Activated CD4-positive, alpha-beta T cell treated with anti-CD3 and anti-CD28 coated beads for 1 hour (primary cell): ENCODE measurements around the gene PGR.

Experiments used
- DNase-seq: peaks from one replicate; pipeline ENCODE4 v3.0.0-alpha.2; 2020

PGR gene

DNA sequence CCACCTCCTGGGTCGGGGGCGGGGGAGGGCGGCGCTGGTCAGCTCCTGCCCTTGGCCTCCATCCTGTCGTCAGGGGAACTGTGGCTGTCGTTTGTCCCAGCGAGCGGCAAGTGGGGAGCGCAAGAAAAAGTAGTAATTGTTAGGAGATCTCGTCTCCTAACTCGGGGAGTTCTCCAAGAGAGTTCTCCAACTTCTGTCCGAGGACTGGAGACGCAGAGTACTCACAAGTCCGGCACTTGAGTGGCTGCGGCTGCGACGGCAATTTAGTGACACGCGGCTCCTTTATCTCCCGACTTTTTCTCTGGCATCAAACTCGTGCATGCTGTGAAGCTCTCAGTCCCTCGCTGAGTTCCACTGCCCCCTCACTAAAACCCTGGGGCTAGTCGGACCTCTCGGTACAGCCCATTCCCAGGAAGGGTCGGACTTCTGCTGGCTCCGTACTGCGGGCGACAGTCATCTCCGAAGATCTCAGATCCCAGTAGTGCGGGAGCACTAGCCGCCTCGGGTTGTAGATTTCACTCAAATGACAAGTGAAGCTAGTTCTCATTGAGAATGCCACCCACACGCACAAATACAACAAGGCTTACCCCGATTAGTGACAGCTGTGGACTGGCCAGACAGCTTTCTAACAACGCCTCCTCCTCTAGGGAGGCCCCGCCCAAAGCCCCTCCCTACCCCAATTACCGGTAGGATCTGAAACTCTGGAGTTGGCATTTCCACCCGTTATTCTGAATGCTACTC lies at the start of gene PGR:
Gene PGR, minus strand, starts transcription at position 611 of the 741 bp plus-strand sequence. CDS start 743 bp downstream, outside the sequence.
- DNase-seq: no peak

GRCh38 chr11:101176381-101176780 lies 46.8 kb upstream of the PGR start:
- DNase-seq: no peak

GRCh38 chr11:101169944-101170343 lies 40.3 kb upstream of the PGR start:
- no peak for DNase-seq

DNA sequence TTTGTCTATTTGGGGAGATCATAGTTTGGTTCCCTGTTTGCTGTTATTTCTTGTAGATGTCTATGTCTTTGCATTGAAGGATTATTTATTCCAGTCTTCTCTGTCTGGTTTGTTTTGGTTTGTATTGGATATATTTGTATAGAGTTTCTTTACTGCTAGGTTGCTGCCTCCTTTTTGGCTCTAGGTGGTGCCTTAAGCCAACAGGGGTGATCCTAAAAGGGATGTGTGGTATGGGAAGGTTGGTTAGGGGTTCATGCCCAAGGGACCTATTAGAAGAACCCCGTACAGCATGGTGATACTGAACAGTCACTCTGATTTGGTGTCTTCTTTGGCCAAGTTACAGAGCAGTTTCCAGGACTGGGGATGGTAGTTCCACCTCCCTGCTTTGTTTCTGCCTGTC lies 36.4 kb upstream of the PGR start:
- no peak for DNase-seq

DNA sequence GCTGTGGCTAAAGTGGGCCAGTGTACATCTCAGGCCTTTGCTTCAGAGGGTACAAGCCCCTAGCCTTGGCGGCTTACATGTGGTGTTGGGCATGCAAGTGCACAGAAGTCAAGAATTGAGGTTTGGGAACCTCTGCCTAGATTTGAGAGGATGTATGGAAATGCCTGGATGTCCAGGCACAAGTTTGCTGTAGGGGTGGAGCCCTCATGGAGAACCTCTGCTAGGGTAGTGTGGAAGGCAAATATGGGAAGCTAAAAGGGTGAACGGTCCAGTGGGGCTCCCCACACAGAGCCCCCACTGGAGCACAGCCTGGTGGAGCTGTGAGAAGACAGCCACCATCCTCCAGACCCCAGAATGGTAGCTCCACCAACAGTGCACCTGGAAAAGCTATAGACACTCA lies 28.5 kb upstream of the PGR start:
- DNase-seq: no peak

GRCh38 chr11:101138245-101138930 lies 8.8 kb upstream of the PGR start:
- no peak for DNase-seq

- no peak for DNase-seq
Measured at GRCh38 chr11:101133190-101133589, 3.6 kb upstream of the PGR start.

DNA sequence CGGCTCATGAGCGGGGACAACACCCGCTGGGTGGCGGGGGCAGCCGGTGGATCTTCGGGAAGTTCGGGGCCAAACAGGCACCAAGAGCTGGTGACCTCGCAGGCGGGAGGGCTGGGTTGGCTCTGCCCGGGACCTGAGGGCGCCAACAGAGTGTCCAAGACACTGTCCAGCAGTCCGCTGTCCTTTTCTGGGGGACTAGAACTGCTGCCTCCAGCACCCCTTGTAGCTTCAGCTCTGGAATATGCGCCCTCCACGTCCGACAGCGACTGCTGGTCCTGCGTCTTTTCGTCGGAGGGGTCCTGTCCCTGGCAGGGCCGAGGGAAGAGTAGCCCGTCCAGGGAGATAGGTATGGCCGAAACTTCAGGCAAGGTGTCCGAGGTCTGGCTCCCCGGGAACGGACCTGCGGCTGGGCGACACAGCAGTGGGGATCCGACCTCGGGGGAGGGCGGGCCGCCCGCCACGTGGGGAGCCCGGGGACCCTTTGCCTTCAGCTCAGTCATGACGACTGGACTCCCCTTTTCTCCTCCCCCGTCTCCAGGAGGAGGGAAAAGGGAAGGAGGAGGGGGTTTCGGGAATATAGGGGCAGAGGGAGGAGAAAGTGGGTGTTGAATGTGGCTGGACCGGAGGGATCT lies 926 bp downstream of the PGR start:
- no peak for DNase-seq

DNA sequence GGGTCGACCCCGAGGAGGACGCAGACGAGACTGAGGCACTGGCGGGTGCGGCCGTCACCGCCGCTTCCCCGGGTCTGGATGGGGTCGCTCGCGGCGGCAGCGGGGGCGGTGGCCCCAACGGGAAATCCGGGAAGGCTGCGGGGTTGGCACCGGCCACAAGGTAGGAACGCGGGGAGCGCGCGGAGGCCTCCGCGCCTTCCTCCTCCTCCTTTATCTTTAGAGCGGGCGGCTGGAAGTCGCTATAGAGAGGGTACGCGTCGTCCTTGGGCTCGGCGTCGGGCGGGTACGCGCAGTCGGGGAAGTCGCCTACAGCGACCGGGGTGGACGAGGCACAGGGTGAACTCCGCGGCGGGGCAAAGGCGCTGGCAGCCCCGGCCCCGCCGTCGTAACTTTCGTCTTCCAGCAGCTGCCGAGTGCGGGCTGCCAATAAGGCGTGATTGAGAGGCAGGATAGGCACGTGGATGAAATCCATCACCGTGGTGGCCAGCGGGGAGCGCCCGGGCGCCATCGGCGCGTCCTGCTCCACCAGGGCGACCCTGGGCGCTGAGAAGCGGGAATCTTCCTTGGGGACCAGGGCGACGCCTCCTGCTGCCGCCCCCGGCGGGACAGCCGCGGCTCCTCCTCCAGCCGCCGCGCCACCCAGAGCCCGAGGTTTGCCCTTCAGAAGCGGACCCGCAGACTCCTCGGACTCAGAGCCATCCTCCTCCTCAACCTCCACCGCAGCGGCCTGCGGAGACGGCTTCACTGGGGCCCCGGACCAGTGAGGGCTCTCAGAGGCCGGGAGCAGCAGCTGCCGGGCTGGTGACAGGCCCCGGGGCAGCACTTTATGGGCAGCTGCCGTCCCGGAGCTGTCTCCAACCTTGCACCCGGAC lies 1.7 kb downstream of the PGR start:
- no peak for DNase-seq

DNA sequence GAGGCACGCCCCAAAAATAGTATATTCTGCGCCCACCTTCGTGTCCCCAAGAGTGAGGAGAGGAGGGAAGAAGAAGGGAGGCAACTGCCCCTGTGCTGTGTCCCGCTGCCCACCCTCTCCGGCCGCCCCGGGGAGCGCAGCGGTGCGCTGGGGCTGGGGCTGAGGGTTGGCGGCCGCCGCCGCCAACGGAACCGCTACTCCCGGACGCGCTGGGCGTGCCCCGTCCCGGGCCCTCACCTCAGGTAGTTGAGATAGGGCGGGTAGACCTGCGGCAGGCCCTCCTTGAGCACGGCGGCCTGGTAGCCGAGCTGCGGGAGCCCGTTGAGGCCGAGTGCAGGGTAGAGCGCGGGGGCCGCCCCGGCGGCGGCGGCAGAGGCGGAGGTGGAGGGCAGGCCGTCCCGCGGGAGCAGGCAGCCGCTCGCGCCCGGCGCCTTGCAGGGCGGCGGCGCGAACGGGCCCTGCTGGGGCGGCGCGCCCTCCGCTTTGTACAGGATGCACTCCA lies 2.4 kb downstream of the PGR start:
- DNase-seq: no peak

- DNase-seq: no peak
Measured at GRCh38 chr11:101126551-101127196, 2.9 kb downstream of the PGR start.

DNA sequence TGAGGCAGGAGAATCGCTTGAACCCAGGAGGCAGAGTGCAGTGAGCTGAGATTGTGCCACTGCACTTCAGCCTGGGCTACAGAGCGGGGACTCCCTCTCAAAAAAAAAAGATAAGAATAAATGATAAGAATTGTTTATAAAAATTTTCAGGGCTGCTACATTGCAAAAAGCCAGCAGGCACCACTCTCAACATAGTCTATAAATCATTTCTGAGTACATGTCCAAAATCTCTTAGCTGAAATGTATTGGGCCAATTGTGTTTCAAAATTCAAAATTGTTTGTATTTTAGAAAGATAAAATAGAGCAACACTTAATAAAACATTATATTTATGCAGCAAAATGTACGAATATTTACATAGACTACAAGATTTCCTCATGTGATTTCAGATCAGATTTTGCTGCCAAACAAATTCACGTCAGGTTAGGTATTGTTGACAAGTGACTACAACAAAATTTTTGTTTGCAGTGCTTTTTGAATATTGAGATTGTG lies 13.9 kb downstream of the PGR start:
- DNase-seq: no peak

- DNase-seq: no peak
Measured at GRCh38 chr11:101113540-101113939, 16.1 kb downstream of the PGR start.

DNA sequence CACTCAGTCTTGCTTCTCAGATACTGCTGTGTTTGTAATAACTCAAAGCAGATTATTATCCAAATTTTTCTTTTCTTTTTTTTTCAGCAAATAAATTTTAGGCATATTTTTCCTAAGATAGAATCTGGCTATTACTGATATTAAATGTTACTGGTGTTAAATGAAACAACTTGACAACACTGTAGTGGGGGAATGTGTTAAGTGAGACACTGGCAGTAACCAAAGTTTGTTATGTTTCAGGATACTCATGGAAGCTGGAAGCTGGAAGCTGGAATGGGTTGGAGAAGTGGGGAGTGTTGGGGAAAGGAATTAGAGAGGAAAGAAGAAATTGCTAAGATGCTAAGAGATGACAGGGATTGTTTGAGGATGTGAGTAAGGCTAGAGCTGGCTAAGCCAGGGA lies 24.9 kb downstream of the PGR start:
- DNase-seq: no peak

GRCh38 chr11:101103433-101103832 lies 26.2 kb downstream of the PGR start:
- DNase-seq: no peak

- no peak for DNase-seq
Measured at GRCh38 chr11:101100601-101101000, 29.0 kb downstream of the PGR start.

- no peak for DNase-seq
Measured at GRCh38 chr11:101096036-101096704, 33.4 kb downstream of the PGR start.

DNA sequence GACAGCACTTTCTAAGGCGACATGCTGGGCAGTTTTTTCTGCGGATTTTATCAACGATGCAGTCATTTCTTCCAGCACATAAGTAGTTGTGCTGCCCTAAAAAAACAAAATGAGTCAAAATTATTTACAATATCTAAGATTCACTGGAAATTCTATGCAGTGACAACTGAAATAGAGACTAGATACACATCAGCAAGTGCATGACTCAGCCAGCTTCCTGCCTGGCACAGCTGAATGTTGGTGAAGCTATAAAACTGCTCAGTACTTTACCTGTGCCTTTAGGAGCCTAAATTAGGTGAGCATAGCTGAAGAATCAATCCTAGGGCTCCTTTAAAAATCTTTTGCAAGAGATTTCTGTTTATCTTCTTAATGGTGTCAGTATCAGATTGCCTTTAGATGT lies 37.8 kb downstream of the PGR start:
- DNase-seq: no peak

DNA sequence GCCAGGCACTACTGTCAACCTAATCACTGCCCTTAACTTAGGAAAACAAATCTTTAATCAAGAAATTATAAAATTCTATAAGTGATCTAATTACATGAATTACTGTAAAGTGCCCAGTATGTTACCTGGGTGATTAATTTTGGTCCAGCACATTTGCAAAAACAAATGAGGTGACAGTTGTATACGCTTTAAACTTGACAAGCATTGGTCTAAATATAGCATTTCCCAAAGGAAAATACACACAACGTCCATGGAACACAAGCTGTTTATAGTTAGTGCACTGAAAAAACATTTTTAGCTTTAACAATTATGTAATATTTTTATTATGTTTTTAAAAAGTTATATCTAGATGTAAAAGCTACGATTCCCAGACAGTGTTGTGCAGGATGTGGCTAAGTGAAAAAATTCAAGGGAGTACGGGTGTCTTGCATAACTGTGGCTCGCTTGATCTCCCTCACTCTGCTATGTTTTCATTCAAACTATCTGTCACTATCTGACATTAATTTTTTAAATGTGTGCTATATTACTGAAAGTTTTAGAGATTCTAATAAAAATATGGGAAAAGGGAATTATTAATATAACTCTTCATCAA lies 38.8 kb downstream of the PGR start:
- DNase-seq: no peak

- DNase-seq: no peak
Measured at GRCh38 chr11:101083335-101083734, 46.3 kb downstream of the PGR start.

DNA sequence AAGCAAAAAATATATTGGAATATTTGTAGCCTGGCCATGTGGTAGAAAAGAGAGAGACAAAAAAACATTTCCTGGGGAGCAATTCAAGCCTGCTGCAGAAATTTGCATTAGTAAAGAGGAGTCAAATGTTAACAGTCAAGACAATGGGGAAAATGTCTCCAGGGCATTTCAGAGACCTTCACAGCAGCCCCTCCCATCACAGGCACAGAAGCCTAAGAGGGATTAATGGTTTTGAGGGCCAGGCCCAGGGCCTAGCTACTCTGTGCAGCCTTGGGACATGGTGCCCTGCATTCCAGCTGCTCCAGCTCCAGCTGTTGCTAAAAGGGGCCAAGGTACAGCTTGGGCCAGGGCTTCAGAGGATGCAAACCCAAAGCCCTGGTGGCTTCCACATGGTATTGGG lies 46.8 kb downstream of the PGR start:
- no peak for DNase-seq
